8988T (cell line): Measurements from ENCODE around the gene BPIFA1.

Experiments
- DNase-seq: peaks from one replicate; pipeline ENCODE4 v3.0.0; 2011

Gene BPIFA1

DNA sequence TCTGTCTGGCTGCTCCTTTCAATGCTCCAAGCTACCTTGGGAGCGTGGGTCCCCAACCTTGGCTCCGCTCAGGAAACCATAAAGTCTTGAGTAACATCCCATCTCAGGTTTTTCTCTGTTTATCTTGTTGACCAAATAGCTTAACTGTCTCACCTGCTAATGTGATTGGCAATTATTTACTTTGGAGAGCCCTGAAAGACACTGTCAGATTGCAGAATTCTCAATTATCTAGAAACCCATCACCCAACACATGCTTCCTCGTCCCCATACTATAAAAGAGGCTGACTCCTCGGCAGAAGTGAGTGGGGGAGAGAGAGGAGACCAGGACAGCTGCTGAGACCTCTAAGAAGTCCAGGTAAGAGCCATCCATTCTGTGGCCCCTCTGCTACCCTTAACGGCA lies at the start of gene BPIFA1:
Gene BPIFA1, plus strand, starts transcription at position 301 of the 400 bp plus-strand sequence. CDS start 1,716 bp downstream, outside the sequence.
- DNase-seq, result no peak

DNA sequence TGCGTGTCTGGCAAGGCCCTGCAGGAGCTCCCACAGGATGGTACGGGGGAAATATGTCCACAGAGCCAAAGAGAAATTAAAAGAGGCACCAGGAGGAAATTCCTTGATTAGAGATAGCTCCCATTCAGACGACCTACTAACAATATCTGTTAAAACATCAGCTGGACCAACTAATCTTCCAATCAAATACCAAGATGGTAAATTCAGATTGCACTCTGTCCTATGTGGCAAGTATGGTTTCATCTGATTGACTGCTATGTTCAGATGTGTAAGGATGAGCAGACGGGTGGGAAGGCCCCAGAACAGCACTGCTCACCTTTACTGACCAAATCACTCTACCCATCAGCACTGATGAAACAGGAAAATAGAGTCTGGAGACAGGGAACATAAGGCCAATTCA lies 48.3 kb upstream of the BPIFA1 start:
- no peak for DNase-seq

- DNase-seq, result no peak
Observed at GRCh38 chr20:33188421-33188820, 47.4 kb upstream of the BPIFA1 start.

GRCh38 chr20:33191484-33191883 lies 44.3 kb upstream of the BPIFA1 start:
- DNase-seq, result no peak

- no peak for DNase-seq
Observed at GRCh38 chr20:33191955-33192354, 43.8 kb upstream of the BPIFA1 start.

DNA sequence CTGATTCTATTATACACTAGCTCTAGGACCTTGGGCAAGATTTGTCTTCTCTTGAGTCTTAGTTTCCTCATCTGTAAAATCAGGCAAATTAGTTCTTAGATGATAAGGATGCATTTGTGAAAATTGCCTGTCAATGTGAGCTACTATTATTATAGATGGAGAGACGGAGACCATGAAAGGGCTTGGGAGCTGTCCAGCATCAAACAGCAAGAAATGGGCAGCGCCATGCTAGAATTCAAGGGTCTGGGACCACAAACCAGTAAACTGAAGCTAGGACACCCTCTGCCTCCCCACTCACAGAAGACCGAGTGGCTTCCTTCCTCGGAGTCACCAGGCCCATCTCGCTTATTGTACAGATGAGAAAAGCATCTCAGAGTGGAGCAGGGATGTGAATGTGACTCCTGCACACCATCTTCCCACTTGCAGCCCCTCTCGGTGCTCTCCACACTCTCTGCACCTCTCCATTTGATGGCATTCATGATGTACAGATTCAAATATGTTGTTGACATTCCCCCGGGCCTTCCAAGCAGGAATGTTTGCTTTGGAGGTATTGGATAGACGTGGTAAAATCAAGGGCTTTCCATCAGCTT lies 42.8 kb upstream of the BPIFA1 start:
- no peak for DNase-seq

- DNase-seq, result no peak
Observed at GRCh38 chr20:33199026-33199425, 36.8 kb upstream of the BPIFA1 start.

DNA sequence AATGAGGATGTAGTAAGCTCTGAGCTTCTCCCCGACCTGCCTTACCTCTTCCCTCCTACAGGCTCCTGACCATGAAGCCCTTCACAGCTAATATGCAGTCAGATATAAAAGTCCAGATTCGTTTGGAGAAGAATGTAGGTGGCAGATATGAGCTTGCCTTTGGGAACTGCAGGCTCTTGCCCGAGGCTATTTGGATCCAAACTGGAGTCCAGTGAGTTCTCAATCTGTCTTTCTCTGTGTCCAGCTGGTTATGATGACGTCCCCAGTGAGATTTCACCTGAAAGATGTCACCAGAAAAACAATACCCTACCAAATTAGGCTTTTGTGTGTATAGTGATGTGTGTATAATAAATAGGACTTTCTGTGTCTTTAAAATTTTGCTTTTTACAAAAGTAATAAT lies 33.3 kb upstream of the BPIFA1 start:
- DNase-seq, result no peak

DNA sequence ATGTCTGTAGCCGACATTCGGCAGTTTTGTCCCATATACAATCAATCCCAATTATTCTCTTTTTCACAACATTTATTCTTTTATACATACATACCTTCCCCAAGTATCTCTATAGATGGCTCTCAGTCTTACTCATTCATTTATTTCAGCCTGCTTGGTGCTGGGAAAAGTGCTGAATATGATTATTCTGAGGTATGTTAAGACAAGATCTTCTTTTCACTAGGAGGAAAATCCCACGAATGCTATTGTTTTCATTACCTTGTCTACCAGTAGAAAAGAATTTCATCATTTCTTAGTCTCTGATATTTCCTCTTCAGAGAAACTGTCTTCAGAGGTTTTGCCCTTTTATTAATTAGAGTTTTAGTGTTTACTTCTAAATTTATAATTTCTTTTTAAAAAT lies 32.4 kb upstream of the BPIFA1 start:
- no peak for DNase-seq

GRCh38 chr20:33209789-33210188 lies 26.0 kb upstream of the BPIFA1 start:
- DNase-seq, result no peak

DNA sequence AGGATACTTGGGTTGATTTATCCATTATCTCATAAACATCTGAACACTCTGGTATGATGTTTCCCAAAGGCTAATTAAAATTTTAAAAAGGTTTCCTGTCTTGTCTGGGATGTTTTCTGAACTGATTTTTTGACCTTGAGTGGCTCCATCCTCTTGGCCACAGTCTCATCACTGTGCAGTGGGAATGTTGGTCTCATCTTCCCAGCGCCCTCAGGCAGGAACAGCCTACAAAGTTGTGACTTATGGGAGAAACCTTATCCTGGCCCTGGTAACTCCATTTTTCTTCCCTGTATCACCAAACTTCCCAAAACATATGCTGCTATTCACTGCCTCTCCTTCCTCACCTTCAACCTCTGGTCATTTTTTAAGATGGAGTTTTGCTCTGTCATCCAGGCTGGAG lies 25.4 kb upstream of the BPIFA1 start:
- no peak for DNase-seq

DNA sequence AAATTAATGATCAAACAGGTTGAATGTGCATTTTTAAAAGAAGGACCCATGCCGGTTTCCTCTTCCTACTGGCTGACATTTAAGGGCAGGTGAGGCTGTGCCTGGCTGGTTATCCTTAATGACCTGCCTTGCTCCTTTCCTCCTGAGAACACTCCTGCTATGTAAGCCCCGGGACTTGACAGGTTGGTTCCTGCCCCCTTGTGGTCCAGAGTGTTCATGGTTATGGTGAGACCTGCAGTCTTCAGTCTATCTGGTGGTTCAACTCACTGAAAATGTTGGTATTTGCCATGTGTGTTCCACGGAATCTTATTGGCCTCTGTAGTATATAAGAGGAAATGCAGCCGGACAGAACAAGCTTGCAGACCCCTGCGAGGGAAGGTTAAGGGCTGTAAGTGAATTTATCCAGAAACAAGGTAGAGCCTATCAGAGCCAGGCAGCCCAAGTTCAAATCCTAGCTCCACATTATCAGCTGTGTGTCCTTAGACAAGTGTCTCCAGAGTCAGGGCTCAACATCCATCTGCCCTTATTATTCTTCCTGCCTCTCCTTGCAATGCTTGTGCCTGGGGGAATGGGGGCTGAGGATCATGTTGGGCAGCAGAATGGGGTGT lies 23.9 kb upstream of the BPIFA1 start:
- peak; percentile 67 for DNase-seq

- no peak for DNase-seq
Observed at GRCh38 chr20:33217052-33217451, 18.7 kb upstream of the BPIFA1 start, which contains the start of gene BPIFA3. Gene BPIFA3, plus strand, starts transcription at chr20:33217352. Its CDS starts 185 bp downstream, at chr20:33217537.

- DNase-seq, result no peak
Observed at GRCh38 chr20:33224399-33224798, 11.4 kb upstream of the BPIFA1 start.

DNA sequence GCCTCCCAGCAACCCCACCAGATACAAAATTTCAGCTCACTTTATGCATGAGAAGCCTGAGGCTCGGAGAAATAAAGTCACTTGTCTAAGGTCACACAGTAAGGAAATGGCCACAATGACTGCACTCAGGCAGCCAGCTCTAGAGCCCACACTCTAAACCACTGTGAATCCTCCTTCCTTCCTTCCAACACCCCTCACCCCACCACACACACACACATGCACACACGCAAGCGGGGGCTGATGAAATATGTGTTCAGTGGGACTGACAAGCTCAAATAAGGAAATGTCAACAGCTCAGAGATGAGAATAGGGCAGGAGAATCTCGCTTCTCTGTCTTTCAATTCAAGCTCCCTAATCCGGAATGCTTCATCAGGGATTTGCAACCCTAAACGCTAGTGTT lies 6.0 kb upstream of the BPIFA1 start:
- no peak for DNase-seq

- DNase-seq, result no peak
Observed at GRCh38 chr20:33231237-33231636, 4.6 kb upstream of the BPIFA1 start.

DNA sequence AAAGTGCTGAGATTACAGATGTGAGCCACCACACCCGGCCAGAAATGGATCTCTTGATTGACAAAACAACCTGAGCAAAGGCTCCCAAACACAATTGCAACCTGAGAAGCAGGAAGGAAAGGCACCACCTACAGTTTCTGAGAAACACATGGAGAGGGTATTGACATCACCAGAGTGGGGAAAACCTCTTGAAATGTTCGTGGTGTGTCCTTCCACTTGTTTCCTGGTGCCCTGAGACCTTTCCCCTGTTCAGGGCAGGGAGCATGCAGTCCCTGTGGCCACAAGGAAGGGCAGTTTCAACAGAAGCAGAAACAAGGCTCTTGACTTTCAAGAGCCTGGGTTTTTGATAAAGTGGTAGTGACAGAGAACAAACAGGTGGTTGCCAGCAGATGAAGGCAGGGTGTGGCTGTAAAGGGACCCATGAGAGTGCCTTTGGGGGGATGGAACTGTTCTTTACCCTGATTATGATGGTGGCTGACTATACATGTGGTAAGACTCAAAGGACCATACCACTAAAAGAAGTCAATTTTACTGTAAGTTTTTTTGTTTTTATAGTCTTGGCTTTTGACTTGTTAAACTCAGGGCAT lies 3.2 kb upstream of the BPIFA1 start:
- DNase-seq, result no peak

- DNase-seq, result peak; percentile 49
Observed at GRCh38 chr20:33233129-33233774, 2.5 kb upstream of the BPIFA1 start.

DNA sequence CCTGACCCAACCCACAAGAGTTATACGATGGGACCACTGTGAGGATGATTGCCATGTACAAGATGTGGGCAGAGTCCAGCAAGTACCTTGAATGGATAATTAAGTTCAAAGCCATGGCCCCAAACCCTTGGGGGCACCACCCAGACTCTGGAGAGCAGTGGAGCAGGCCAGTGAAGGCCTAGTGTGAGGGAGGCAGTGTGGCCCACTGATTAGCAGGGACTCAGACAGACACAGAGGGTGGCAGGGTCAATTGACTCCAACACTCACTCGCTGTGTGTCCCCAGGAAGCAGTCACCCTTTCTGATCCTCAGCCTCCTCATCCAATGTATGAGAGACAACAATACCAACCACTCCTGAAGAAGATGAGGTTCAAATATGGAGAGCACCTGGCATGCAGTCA lies 1.7 kb upstream of the BPIFA1 start:
- DNase-seq, result no peak

GRCh38 chr20:33236351-33236750 lies 555 bp downstream of the BPIFA1 start:
- DNase-seq, result no peak

- DNase-seq, result no peak
Observed at GRCh38 chr20:33237989-33238388, 2.2 kb downstream of the BPIFA1 start.

DNA sequence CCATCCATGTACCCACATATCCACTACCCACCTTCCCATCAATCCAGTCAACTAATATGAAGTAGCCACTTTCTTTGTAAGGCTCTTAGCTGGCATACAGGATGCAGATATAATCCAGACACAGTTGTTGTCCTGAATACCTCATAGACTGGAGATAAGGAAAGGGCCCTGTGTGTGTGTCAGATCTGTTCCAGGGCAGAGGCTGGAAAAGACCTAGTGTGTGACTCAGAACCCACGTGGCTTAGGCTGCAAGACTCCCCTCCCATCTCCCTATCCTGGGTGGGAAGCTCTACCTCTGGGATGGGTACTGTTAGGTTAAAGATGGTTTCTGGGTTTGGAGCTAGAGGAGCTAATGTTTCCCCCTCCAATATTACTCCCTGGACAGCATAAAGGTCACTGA lies 3.6 kb downstream of the BPIFA1 start:
- DNase-seq, result no peak

DNA sequence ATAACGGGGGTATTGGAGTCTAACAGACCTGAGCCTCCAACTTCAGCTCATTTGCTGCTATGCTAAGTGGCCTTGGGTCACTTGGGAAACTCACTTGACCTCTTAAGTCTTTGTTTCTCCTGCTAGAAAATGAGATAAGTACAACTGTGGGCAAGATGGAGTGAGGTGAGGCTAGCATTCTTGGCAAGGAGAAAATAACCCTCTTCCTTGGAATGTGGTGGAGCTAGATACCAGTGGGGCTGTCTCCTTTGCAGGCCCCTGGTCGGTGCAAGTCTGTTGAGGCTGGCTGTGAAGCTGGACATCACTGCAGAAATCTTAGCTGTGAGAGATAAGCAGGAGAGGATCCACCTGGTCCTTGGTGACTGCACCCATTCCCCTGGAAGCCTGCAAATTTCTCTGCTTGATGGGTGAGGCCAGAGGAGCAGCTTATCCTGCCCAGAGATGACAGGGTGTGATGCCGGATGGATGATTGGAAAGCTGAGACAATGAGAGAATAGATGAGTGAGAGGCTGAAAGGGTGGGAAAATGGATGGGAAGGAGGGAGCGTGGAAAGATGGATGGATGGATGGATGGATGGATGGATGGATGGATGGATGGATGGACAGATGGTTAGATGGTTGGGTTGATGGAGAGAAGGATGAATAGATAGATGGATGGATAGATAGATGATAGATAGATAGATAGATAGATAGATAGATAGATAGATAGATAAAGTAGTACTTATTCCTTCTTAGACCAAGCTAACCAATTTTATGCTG lies 4.4 kb downstream of the BPIFA1 start:
- no peak for DNase-seq
